DND-41 (cell line): ENCODE results near the gene LAYN.

ENCODE experiments used
- CTCF ChIP-seq: IDR thresholded peaks from 2 replicates; pipeline ENCODE4 v1.5.1; 2012; ENCODE audit warnings: borderline replicate concordance, low read length, moderate library complexity, mild to moderate bottlenecking; ENCODE audit not compliant: poor library complexity, severe bottlenecking; ENCODE audit errors: extremely low read depth
- EZH2 ChIP-seq: IDR thresholded peaks from 3 replicates; pipeline ENCODE4 v1.6.1; 2012; ENCODE audit warnings: borderline replicate concordance, low read depth, mild to moderate bottlenecking, moderate library complexity, low read length, inconsistent platforms; ENCODE audit not compliant: severe bottlenecking

GRCh38 chr11:111550258-111550657 lies 9.7 kb downstream of the LAYN start:
- no peak for TF ChIP-seq CTCF
- TF ChIP-seq EZH2, result no peak
